HG03571 (cell line): ENCODE results near the gene SMPD2.

Source experiments
- ATAC-seq: cut with Tn5 transposase; IDR thresholded peaks from one replicate; pipeline ENCODE4 v1.9.1; 2021; ENCODE audit not compliant: unreplicated experiment

SMPD2 gene

DNA sequence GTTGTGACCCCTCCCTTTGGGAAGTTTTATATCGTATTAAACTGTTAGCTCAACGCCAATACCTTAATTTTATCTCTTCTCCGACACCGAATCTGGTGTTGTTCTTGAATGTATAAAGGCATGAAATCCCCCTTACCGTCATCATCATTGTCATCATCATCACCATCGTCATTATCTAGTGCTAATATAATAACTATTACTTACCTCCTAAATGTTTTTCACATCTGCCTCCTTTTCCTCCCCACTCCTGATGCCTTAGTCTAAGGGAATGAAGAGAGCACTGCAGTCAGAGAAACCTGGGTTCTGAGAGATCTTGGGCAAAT, 43.2 kb downstream of the SMPD2 start:
- ATAC-seq = no peak

DNA sequence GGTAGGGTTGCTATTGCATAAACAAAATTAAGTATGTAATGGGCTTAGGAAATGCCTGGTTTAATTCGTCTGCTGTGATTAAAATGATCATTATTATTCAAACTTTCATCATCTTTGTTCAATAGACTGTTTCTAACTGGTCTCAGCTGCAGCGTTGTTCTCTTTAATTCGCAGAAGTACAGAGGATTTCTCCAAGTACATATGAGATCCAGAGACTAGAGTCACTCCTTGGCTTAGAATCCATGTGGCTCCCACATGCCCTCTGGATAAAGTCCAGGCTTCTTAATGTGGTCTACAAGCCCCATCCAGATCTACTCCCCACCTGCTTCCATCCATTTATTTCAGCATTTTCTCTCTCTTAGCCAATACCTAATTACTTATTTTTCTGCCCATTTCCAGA, 43.6 kb downstream of the SMPD2 start:
- ATAC-seq = no peak

- no peak for ATAC-seq
Measured at GRCh38 chr6:109485266-109485935, 44.9 kb downstream of the SMPD2 start.

DNA sequence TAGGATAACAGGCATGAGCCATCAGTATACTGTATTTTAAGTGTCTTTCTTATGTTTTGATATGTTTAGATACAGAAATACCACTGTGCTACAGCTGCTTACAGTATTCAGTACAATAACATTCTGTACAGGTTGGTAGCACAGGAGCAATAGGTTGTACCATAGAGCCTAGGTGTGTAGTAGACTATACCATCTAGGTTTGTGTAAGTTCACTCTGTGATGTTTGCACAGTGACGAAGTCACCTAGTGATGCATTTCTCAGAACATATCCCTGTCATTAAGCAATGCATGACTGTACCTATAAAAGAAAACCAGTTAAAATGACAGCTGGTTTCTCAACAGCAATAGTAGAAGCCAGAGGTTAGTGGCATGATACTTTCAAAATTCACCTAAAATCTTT, 45.5 kb downstream of the SMPD2 start:
- ATAC-seq = no peak

- no peak for ATAC-seq
Measured at GRCh38 chr6:109488001-109488400, 47.5 kb downstream of the SMPD2 start.

- no peak for ATAC-seq
Measured at GRCh38 chr6:109490713-109491112, 50.2 kb downstream of the SMPD2 start.

- no peak for ATAC-seq
Measured at GRCh38 chr6:109491207-109491938, 50.8 kb downstream of the SMPD2 start.
